Ascending aorta (tissue), 2 donors: ENCODE results near the gene OR52A1. TPM values are rescaled to one million over a fixed set of nuclear protein-coding genes. Genes with fewer than 3 reads are reported as not detected.

Experiments
- DNase-seq, 2 donors: peaks; one replicate each; pipeline ENCODE4 v3.0.0-alpha.2; 2019; ENCODE audit warnings: low spot score in 2 of 2
- H3K27ac ChIP-seq, 2 donors: fragments of 200-600 bp; sonication (generic); one replicate each; pipeline ENCODE4 v1.5.1; 2016 to 2017; ENCODE audit warnings: mild to moderate bottlenecking in 1 of 2
- H3K27me3 ChIP-seq: fragments of 200-600 bp; sonication (generic); one replicate; pipeline ENCODE4 v1.5.1; 2017
- H3K36me3 ChIP-seq, 2 donors: fragments of 200-600 bp; sonication (generic); one replicate each; pipeline ENCODE4 v1.5.1; 2016
- H3K4me1 ChIP-seq, 2 donors: fragments of 200-600 bp; sonication (generic); one replicate each; pipeline ENCODE4 v1.5.1; 2016 to 2017; ENCODE audit warnings: mild to moderate bottlenecking in 1 of 2
- H3K4me3 ChIP-seq, 2 donors: fragments of 200-600 bp; sonication (generic); one replicate each; pipeline ENCODE4 v1.5.1; 2016 to 2017; ENCODE audit warnings: mild to moderate bottlenecking in 1 of 2
- H3K9me3 ChIP-seq, 2 donors: fragments of 200-600 bp; sonication (generic); one replicate each; pipeline ENCODE4 v1.5.1; 2016
- CTCF ChIP-seq, 3 experiments: fragments of 200-600 bp in 2 of 3; fragments of 450-650 bp in 1 of 3; sonication (generic) in 2 of 3; IDR thresholded peaks; one replicate each; pipeline ENCODE4 v1.5.1; 2016 to 2019; ENCODE audit warnings: antibody characterized with exemption in 3 of 3, mild to moderate bottlenecking in 1 of 3, moderate library complexity in 1 of 3
- intact Hi-C: fragments of 100-400 bp; cut with DNase I; formaldehyde crosslinking; loops from one replicate; pipeline ENCODE4 v1.15.1; 2023
- total RNA-seq: library from RNA; depleted of rRNA; stranded (reverse); fragments of >200 nt; gene quantifications from one replicate; pipeline ENCODE4 v1.1.0, GENCODE V29; 2016

Gene OR52A1
- total RNA-seq, 1 donor from 2014 or later, result not detected

- TF ChIP-seq CTCF (IDR thresholded peaks at IDR 0.05), result no peak
- no peaks in the 10 kb centered on the region for H3K4me1 ChIP-seq
- no peaks in the 10 kb centered on the region for H3K36me3 ChIP-seq
- no peak for DNase-seq
- H3K27ac ChIP-seq, result no peak overlapping the region
- no peaks in the 10 kb centered on the region for H3K27me3 ChIP-seq
- no peak overlapping the region for H3K4me3 ChIP-seq
- intact Hi-C loops, result loop anchor here (2.0 kb wide), 1 partner anchor 684 kb away; the partner anchor contains the start of gene OR52N2
- no peaks in the 10 kb centered on the region for H3K9me3 ChIP-seq
These were observed 29.5 kb downstream of the OR52A1 start for GRCh38 chr11:5124891-5125620.

GRCh38 chr11:5123802-5124521 is 30.6 kb downstream of the OR52A1 start:
- TF ChIP-seq CTCF (IDR thresholded peaks at IDR 0.05), result peak; percentile 14 to 57 (median 45)
- H3K4me1 ChIP-seq, result no peaks in the 10 kb centered on the region
- H3K36me3 ChIP-seq, result no peaks in the 10 kb centered on the region
- DNase-seq, result no peak
- no peaks in the 10 kb centered on the region for H3K9me3 ChIP-seq
- H3K27ac ChIP-seq, result no peak overlapping the region
- H3K4me3 ChIP-seq, result no peak overlapping the region
- intact Hi-C loops, result loop anchor here (2.0 kb wide), 1 partner anchor 685 kb away; the partner anchor contains the start of gene OR52N2
- no peaks in the 10 kb centered on the region for H3K27me3 ChIP-seq

GRCh38 chr11:5118893-5119292 is 35.7 kb downstream of the OR52A1 start:
- intact Hi-C loops, result no loop called here
- no peak overlapping the region for H3K4me3 ChIP-seq
- DNase-seq, result no peak
- TF ChIP-seq CTCF (IDR thresholded peaks at IDR 0.05), result no peak
- no peak overlapping the region for H3K27ac ChIP-seq
- no peaks in the 10 kb centered on the region for H3K9me3 ChIP-seq
- H3K4me1 ChIP-seq, result no peaks in the 10 kb centered on the region
- H3K36me3 ChIP-seq, result no peaks in the 10 kb centered on the region
- H3K27me3 ChIP-seq, result no peaks in the 10 kb centered on the region

- Histone ChIP-seq H3K36me3 (no peaks in the 10 kb centered on the region), H3K9me3 (no peaks in the 10 kb centered on the region), H3K4me3 (no peak overlapping the region), H3K4me1 (no peaks in the 10 kb centered on the region), H3K27ac (no peak overlapping the region), H3K27me3 (no peaks in the 10 kb centered on the region)
- no peak for TF ChIP-seq CTCF (IDR thresholded peaks at IDR 0.05)
- no peak for DNase-seq
- intact Hi-C loops, result no loop called here
These were observed 37.0 kb downstream of the OR52A1 start for GRCh38 chr11:5117588-5117987.

- Histone ChIP-seq H3K36me3 (no peaks in the 10 kb centered on the region), H3K27me3 (no peaks in the 10 kb centered on the region)
These were observed 39.2 kb downstream of the OR52A1 start for GRCh38 chr11:5115339-5115738.

More at GRCh38 chr11:5115339-5115738, 39.2 kb downstream of the OR52A1 start:
- Histone ChIP-seq H3K27ac (no peak overlapping the region), H3K4me3 (no peak overlapping the region), H3K9me3 (no peaks in the 10 kb centered on the region), H3K4me1 (no peaks in the 10 kb centered on the region)
- intact Hi-C loops, result no loop called here
- DNase-seq, result no peak
- TF ChIP-seq CTCF (IDR thresholded peaks at IDR 0.05), result no peak
